GM18951 (cell line): ENCODE measurements around the gene KCNJ2.

Source experiments
- POLR2A ChIP-seq: IDR thresholded peaks from 4 replicates; pipeline ENCODE4 v1.6.1; 2011; ENCODE audit warnings: mild to moderate bottlenecking; ENCODE audit not compliant: insufficient read length, insufficient read depth; ENCODE audit errors: extremely low read depth
- in situ Hi-C: fragments of 300-500 bp; cut with MboI; formaldehyde crosslinking; loops from one replicate; pipeline ENCODE4 v1.12.0; 2022; ENCODE audit warnings: low sequenced_read_pairs, mixed read lengths, inconsistent platforms; ENCODE audit not compliant: unreplicated experiment

KCNJ2 gene

GRCh38 chr17:70169709-70170597, 621 bp downstream of the KCNJ2 start:
- no peak for TF ChIP-seq POLR2A
- in situ Hi-C loops: no loop called here

DNA sequence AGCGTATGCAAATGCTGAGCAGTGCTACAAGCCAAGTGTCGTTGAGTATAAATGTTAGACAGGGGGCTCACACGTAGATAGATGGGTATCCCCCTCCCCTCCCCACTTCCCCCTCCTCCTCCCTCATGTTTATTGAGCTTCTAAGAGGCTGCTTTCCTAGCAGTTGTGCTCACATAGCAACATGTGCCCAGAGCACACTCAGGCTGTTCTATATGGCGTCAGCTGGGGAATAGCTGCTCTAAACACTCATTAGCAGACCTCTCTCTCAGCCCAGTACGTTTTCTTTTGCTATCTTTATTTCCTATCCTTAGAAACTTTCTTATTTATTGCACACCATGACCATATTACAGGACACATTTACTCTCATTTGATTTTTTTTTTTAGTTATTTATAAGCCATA, 1.8 kb downstream of the KCNJ2 start:
- in situ Hi-C loops: no loop called here

DNA sequence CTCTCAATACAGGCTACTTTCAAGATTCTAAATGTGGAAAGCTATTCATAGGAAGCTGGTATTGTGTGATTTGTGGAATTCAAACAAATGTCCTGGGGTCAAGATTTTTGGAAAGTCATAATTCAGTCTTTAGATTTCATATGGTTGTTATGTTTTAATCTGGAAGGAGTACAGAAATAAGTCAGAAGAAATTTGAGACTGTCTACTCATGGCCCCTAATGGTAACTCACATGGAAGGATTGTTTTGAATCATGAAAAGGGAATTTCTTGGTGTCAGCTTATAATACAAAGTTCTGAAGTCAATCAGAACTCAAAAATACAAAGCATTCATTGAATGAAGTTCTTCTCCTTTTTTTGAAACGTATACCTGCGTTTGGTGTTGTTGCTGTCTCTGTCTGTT, 3.1 kb downstream of the KCNJ2 start:
- in situ Hi-C loops: no loop called here
- TF ChIP-seq POLR2A: no peak

More for the DNA sequence above, 1.8 kb downstream of the KCNJ2 start:
- TF ChIP-seq POLR2A: no peak

DNA sequence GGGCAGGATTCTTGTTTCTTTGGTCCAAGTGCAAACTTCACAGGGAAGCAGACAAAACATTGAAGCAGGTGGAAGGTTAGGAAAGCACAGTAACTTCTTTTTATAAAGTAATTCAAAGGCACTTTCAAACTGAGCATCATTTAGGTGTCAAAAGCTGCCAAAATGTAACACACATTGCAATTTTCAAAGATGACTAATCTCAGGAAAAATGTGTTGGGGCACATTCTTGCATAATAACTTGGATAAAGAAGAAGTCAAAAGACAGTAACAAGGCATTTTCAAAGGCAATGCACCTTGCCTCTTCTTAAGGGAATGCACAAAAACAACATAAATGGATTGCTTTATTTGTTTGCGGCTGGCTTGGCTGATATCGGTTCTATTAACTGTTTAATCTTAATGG, 3.6 kb downstream of the KCNJ2 start:
- TF ChIP-seq POLR2A: no peak
- in situ Hi-C loops: no loop called here

DNA sequence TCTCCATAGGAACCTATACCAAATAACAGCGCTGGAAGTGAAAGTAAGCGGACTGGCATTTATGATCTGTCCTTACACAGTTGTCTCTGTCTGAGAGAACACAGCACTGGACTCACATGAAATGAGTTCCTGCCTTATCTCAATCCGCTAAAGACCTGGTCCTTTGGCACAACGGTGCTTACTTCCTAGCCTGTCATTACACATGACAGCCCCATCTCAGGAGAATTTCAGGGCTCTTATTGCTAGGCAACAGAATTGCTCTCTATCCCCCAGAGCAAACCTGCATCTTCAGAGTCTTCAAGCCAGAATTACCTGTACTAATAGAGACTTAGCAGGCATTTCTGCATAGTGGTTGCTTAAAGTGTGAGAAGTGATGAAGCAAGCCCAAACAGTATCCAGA, 4.3 kb downstream of the KCNJ2 start:
- TF ChIP-seq POLR2A: no peak
- in situ Hi-C loops: no loop called here

DNA sequence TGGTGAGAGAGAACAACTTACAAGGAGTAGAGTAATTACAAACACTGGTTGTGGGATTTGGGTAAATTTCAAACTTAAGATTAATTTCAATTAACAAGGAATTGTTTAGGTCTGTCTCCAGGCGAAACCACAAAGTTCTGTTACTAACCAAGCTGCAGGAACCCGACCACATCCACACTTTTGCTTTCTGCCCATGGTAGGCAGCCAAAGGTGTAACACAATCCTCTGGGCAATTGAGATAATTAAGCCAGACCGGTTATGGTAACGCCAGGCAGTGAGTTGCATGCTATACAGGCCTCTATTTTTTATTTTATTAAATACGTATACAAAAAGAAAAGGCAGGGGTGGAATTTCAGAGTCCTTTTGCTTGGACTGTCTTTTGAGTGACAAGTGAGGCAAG, 12.0 kb downstream of the KCNJ2 start:
- in situ Hi-C loops: no loop called here
- no peak for TF ChIP-seq POLR2A

GRCh38 chr17:70181866-70182265, 12.5 kb downstream of the KCNJ2 start:
- in situ Hi-C loops: no loop called here

DNA sequence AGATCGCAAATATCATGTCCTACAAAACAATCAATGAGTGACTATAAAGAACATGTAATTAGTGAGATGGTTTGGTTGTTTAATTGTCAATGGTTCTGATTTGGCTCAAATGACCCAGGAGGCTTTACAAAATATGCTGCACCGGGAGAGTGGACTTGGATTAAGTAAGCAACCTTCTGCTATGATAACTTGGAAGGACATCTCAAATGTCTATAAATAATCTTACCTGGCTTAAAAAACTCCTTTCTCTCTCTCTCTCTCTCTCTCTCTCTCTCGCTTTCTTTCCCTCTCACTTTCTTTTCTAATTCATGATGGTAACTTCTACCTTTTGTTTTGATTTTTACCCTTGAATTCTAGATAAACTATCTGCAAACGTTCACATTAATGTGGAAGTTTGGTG, 14.2 kb downstream of the KCNJ2 start:
- in situ Hi-C loops: no loop called here
- TF ChIP-seq POLR2A: no peak

More at GRCh38 chr17:70181866-70182265, 12.5 kb downstream of the KCNJ2 start:
- no peak for TF ChIP-seq POLR2A

- TF ChIP-seq POLR2A: no peak
- in situ Hi-C loops: no loop called here
Measured at GRCh38 chr17:70184207-70184606, 14.9 kb downstream of the KCNJ2 start.

DNA sequence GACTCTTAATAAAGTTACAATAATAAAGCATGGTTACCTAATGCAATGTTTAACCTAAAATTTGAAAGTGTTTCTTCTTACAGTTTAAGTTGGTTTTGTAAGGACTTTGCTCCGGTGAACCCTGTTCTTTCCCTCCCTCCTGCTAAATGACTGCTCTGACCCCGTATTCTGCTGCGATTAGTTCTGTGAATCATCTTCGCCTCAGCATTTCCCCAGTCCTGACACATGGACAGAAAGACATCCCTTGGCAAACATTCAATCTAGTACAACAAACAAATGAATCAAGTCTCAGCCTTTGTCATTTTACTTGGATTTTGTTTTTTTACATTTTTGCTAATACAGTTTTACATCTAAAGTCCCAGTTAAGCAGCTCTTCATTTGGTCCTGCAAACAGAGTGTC, 15.4 kb downstream of the KCNJ2 start:
- TF ChIP-seq POLR2A: no peak
- in situ Hi-C loops: no loop called here

DNA sequence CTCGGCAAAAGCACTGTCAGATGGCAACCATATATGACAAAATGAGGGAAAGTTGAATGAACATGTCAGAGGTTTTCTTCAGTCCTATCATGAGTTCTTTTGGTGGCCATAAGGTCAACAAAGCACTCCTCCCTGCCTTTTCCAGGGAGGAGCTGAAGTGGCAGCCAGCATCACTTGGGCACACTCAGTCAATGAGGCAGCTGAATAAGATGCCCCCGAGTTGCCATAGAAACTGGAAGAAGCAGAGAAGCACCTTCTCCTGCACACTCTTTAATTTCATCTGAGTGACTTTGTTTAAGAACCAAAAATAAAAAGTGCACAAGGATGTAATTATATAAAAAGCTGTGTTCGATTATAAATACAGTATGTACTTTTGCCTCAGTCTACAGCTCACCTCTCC, 16.0 kb downstream of the KCNJ2 start:
- TF ChIP-seq POLR2A: no peak

GRCh38 chr17:70187383-70187782, 18.1 kb downstream of the KCNJ2 start:
- in situ Hi-C loops: no loop called here
- TF ChIP-seq POLR2A: no peak

More for the DNA sequence above, 16.0 kb downstream of the KCNJ2 start:
- in situ Hi-C loops: no loop called here

- no peak for TF ChIP-seq POLR2A
- in situ Hi-C loops: no loop called here
Measured at GRCh38 chr17:70190959-70191805, 21.9 kb downstream of the KCNJ2 start.
